GM10847 (cell line): ENCODE data around the gene PLCG2.

Source experiments
- POLR2A ChIP-seq: IDR thresholded peaks from 2 replicates; pipeline ENCODE4 v1.6.1; 2011; ENCODE audit not compliant: insufficient read length; ENCODE audit errors: extremely low read depth

Gene PLCG2

DNA sequence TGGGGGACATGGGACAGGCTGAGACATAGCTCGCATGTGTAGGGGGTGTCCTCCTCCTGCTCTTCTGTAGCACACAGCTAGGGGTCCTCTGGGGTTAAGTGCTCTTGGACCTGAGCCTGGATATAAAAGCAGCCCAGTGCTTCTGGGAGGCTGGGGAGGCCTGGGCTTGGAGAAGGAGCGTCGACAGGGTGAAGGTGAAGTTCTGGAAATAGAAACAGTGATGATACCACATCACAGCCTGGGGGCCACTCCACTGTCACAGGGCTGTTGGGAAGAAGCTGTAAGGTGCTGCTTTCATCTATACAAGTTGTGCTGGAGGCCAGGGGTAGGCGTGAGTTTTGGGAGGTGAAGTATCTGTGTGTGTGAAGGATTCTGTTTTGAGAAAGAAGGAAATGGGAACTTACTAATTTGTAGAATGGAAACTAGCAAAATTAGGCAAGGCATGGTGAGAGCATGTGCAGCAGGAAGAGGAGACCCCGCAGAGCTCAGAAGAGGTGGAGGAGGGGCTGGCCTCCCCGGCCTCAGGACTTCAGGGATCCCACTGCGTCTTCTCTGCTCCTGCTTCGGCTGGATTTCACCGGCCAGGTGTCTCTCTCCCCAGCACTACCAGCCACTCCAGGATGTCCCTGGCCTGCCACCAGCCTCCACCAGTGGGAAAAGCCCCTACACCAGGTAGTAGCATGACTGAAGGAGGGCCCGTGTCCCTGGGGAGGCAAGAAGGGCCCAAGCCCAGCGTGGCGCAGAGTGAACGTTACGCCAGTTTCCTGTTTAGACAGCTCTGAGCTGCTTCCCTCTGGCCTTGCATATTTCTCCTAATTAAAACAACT is 19.4 kb downstream of the PLCG2 start:
- TF ChIP-seq POLR2A: peak; percentile 47

DNA sequence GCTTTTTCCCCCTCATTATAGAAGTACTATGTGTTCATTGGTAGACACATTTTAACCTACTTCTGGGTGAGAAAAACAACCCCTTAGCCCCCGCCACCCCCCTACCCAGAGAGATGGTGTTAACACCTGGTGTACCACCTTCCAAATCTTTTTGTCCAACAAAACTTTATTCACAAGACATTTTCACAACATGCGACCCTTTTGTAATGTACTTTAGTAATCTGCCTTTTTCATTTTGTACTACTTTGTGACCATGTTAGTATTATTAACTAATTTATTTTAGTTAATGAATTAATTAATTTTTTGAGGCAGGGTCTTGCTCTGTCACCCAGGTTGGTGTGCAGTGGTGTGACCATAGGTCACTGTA is 20.0 kb downstream of the PLCG2 start:
- no peak for TF ChIP-seq POLR2A

DNA sequence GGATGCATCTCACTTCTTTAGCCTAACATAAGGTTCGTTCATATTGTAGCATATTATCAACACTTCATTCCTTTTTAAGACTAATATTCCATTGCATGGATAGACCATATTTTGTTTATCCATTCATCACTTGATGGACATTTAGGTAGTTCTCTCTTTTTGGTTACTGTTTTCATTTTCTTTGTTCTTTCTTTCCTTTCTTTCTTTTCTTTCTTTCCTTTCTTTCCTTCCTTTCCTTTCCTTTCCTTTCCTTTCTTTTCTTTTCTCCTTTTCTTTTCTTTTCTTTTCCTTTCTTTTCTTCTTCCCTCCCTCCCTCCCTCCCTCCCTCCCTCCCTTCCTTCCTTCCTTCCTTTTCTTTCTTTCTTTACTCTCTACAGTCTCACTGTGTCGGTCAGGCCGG is 24.2 kb downstream of the PLCG2 start:
- TF ChIP-seq POLR2A: no peak

DNA sequence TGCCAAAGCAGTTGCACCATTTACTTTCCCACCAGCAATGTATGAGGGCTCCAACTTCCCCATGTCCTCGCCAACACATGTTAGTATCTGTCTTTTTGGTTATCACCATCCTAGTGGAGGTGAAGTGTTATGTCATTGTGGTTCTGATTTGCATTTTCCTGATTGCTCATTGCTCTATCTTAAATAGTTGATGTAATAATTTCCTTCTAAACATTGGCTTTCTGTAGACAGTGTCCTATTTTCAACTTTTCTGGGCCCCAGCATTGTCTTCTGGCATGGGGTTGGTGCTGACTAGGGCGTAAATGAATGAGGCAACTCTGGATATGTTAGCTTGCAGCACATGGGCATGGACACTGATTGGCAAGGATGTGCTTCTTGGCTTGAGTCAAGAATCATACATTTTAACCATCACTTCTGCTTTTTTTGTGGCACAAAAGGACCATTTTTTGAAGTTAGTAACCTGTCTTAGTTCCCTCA is 25.1 kb downstream of the PLCG2 start:
- TF ChIP-seq POLR2A: no peak

DNA sequence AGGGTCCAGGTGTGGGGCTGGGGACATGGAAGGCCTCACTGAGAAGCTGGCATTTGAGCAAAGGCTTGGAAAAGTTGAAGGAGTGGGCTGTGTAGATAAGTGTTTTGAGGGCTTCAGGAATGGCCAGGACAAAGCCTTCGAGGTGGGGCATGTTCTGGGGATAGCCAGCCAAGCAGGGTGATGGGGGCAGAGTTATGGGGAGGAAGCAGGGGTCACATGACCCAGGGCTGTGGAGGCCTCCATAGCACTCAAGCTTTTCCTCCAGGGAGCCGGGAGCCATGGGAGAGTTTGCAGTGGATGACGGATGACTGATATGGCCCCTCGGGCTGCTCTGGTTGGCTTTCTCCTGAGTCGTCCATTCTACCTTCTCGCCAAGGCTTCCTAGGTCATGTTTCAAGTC is 27.6 kb downstream of the PLCG2 start:
- no peak for TF ChIP-seq POLR2A

DNA sequence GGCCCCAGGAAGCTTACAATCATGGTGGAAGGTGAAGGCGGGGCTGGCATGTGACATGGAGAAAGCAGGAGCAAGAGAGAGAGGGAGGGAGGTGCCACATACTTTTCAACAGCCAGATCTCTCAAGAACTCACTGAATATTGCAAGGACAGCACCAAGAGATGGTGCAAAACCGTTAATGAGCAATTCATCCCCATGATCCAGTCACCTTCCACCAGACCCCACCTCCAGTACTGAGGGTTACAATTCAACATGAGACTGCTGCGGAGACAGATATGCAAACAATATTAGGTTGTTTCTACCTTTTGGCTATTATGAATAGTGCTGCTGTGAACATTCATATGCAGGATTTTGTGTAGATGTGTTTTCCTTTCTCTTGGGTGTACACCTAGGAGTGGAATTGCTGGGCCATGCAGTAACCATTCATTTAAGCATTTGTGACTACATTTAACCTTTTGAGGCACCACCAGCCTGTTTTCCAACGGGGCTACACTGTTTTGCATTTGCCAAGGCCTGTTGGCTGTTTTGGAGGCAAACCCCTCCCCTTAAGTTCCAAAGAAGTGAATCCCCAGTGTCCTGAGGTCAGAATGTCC is 28.8 kb downstream of the PLCG2 start:
- no peak for TF ChIP-seq POLR2A

DNA sequence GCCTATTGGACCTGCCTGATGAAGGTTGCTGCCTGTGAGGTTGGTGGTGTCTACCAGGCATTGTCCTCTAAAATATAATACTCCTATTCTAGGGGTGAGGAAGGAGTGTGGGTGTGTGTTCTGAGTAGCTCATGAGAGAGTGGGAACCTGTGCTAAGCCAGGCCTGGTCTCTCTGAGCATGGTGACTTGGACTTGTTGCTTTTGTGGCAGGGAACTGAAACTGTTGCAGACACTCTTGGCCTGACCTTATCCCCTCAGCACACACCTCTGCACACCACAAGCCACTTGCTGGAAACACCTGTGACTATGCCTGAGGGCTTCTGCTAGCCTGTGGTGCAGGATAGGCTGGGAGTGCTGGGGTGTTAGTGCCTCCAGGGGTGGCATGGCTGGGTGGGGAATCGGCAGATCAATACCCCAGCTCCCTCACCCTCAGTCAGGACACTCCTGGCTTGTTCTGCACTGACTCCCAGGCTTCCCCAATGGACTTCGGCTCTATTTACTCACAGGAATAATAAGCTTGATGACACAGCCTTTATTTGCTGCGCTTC is 29.9 kb downstream of the PLCG2 start:
- peak; percentile 22 for TF ChIP-seq POLR2A

DNA sequence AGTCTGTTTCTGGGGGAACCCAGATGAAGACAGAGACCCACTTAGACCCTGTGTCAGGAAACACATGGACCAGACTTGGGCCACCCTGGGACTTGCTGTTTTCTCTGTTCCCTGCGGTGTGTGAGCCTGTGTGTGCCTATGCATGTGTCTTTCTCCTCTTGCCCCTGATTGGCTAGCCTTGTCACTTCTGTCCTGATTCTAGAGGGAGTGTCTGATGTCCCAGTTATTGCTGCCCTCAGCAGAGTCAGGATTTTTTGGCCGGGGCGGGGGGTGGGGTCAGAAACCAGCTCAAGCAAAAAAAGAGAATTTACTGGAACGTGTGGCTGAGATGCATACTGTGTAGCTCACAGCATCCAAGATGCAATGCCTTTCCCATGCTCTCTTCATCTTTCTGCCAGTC is 30.5 kb downstream of the PLCG2 start:
- TF ChIP-seq POLR2A: no peak

DNA sequence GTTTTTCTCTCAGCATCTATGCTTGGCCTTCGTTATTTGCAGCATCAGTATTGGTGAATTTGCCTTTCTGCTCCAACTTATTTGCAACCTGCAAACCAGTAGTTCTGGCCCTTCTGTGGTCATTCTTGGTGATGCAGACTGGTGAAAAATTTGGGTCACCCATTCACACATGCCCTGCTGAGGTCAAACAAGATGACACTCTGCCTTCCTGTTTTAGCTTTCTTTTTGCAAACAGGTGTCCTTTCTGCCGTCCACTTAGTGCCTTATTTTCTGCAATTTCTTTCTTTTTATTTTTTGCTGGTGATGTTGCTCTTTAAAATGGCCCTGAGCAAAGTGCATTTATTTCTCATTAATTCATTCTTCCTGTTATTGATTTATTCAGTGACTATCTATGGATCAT is 31.3 kb downstream of the PLCG2 start:
- no peak for TF ChIP-seq POLR2A

DNA sequence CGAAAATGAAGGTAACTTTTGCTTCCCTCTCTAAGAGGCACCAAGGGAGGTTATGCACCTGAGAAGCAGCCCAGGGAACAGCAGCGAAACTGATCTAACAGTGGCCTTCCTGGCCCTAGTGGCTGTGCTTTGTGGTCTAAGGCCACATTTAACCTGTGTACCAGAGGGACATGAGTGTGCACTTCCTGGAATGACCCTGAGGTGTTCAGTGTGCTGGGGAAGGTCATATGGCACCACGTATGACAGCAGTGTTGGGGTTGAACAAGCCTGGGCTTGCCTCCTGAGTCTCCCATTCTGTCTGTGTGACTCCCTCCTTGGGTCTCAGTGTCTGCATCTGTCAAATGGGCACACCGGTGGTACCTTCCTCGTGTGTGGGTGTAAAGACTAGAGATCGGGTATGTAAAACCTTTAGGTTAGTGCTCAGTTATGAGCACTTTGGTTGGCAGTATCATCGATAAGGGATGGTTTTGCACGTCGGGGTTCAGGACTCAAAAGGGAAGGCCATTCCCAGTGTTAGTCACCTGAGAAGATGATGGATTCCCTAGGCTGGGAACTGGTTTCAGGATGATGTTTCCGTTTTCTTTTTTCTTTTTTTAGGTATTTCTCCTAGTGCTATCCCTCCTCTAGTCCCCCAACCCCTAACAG is 31.9 kb downstream of the PLCG2 start:
- TF ChIP-seq POLR2A: no peak

DNA sequence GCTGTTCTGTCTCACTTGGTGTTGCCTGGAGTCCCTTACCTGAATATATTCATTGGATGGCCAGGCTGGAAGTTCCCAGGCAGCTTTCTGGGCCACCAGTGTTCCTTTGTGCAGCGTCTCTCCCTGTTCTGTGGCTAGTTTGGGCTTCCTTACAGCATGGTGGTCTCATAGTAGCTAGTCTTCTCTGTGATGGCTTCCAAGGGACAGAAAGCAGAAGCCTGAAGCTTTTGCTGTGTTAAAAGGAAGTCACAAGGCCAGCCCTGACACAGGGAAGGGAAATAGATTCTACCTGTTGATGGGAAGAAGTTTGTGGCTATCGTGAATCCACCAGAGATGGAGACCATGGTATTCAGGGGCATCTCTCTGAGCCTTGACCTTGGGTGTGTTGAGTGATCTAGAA is 34.6 kb downstream of the PLCG2 start:
- no peak for TF ChIP-seq POLR2A

DNA sequence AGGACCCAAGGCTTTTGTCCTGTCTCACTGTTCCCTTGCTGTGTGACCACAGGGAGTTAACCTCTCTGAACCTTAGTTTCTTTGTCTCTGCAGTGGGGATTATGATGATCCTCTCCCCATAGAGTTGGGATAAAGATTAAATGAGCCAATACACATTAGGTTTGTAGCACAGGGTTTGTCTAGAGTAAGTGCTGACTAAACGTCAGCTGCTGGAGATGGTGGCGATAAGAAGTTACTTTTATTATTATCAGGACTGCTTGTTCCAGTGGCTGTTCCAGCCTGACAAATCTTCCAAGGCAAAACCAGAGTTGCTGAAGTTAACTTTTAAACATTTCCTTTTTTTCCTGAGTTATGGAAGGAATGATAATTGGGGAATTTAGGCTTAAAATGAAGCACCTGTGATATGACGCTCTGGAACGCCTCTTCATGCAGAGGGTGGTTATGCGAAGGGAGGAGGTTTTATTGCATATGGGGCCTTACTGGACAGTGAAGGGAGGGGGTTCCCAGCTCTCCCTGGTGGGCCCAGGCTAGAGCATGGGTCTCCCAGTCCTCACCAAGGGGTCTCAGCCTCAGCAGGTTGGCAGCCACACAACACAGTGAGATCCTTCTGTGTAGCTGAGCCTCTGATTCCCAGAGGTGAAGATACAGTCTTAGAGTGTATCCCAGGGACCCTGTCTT is 35.8 kb downstream of the PLCG2 start:
- TF ChIP-seq POLR2A: no peak

DNA sequence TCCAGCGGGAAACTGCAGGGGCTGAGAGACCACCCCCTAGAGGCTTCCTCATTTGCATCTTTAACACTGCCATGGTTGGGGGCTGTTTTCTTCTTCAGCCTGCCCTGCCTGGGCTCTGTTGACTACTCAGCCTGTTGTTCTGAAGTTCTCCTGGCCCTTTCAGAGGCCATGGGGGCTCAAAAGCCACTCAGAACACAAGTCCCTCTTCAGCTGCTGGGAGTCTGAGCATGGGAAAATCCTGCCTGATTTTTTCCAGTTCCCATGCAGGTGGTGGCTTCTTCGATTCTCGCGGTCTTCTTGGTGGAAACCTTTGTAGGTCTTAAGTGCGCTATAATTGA is 36.3 kb downstream of the PLCG2 start:
- TF ChIP-seq POLR2A: no peak

DNA sequence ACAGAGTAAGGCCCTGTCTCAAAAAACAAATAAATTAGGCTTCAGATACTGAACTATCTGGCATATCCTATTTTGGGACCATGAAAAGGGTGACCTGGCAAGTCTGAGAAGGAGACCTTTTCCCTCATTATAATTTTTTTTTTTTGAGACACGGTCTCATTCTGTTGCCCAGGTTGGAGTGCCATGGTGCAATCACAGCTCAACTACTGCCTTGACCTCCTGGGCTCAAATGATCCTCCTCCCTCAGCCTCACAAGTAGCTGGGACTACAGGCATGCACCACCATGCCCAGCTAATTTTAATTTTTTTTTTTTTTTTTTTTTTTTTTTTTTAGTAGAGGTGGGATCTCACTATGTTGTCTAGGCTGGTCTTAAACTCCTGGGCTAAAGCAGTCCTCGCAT is 37.3 kb downstream of the PLCG2 start:
- TF ChIP-seq POLR2A: no peak

DNA sequence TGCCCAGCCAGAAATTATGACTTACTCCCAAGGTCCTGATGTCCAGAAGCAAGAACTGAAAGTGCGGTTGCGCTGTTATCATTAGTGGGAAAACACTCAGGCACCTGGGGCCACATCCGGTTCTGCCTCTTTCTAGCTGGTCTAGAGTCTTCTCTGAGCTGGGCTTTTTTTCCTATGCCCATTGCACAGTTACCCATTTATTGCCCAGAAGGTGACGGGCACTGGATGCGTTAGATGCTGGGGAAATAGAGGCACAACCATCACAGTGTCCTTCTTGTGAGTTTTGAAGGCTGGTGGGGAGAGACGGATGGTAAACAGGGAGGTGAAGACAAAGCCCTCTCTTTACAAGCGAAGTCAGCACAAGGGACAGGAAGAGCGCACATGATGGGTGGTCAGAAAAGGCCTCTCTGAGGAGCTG is 37.7 kb downstream of the PLCG2 start:
- no peak for TF ChIP-seq POLR2A

DNA sequence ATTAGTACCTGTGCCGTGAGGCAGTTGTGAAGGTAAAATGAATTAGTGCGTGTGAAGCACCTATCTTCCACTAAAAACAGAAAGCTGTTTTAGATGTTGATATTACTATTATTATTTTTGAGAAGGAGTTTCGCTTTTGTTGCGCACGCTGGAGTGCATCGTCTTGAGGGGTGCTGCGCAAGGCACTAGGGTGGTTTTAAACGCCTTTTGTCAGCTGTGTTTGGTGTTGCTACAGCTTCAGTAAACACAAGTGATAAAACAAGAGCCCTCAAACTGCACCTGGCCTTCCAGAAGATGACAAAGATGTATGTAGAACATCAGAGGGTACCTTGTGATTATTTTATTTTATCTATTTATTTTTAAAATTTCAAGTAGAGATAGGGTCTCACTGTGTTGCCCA is 38.2 kb downstream of the PLCG2 start:
- no peak for TF ChIP-seq POLR2A
